Natural killer cell (primary cell): ENCODE measurements around the gene GJB2. TPM values are rescaled to one million over a fixed set of nuclear protein-coding genes. Genes with fewer than 3 reads are reported as not detected.

ENCODE experiments used
- ATAC-seq, 3 donors: fragments of 150-1000 bp in 2 of 3; fragments of 200-7000 bp in 1 of 3; cut with Tn5 transposase; 1 replicate in 1 of 3; 2 replicates in 2 of 3; pipeline ENCODE4 v1.10.0; 2021; ENCODE audit warnings: mild to moderate bottlenecking in 2 of 3, moderate library complexity in 2 of 3
- DNase-seq, 2 donors: peaks; one replicate each; pipeline versions ENCODE4 v3.0.0 to v3.0.0-alpha.2; 2013 to 2021; ENCODE audit warnings: mixed read lengths in 1 of 2
- H3K27ac ChIP-seq: one replicate; pipeline ENCODE4 v1.5.1; 2013; ENCODE audit warnings: mild to moderate bottlenecking, low read length
- H3K27me3 ChIP-seq: one replicate; pipeline ENCODE4 v1.6.1; 2013; ENCODE audit warnings: low read length; ENCODE audit not compliant: control insufficient read depth, insufficient read depth
- H3K36me3 ChIP-seq: one replicate; pipeline ENCODE4 v1.6.1; 2013; ENCODE audit warnings: low read length; ENCODE audit not compliant: control insufficient read depth, insufficient read depth
- H3K4me1 ChIP-seq: one replicate; pipeline ENCODE4 v1.6.1; 2013; ENCODE audit warnings: low read length; ENCODE audit not compliant: control insufficient read depth, insufficient read depth
- H3K4me3 ChIP-seq: one replicate; pipeline ENCODE4 v1.5.1; 2013; ENCODE audit warnings: low read length
- H3K9me3 ChIP-seq: one replicate; pipeline ENCODE4 v1.6.1; 2013; ENCODE audit warnings: low read length; ENCODE audit not compliant: control insufficient read depth, insufficient read depth
- H3K27ac Mint-ChIP-seq, 2 donors: one replicate each; pipeline ENCODE4 v1.8.0; 2022; ENCODE audit warnings: mild to moderate bottlenecking in 2 of 2, mixed read lengths in 2 of 2, moderate library complexity in 1 of 2
- H3K27me3 Mint-ChIP-seq, 2 donors: one replicate each; pipeline ENCODE4 v1.8.0; 2022; ENCODE audit warnings: low read depth in 2 of 2, mixed read lengths in 2 of 2
- H3K36me3 Mint-ChIP-seq: one replicate; pipeline ENCODE4 v1.8.0; 2022; ENCODE audit warnings: mixed read lengths
- H3K4me1 Mint-ChIP-seq, 2 donors: one replicate each; pipeline ENCODE4 v1.8.0; 2022; ENCODE audit warnings: mixed read lengths in 2 of 2
- H3K4me3 Mint-ChIP-seq: one replicate; pipeline ENCODE4 v1.8.0; 2022; ENCODE audit warnings: mild to moderate bottlenecking, moderate library complexity, mixed read lengths
- H3K9me3 Mint-ChIP-seq, 2 donors: one replicate each; pipeline ENCODE4 v1.8.0; 2022; ENCODE audit warnings: mixed read lengths in 2 of 2
- WGBS: methylation state at CpG from one replicate; pipeline ENCODE4 v1.1.7; 2013; ENCODE audit warnings: missing lambda C conversion rate; ENCODE audit not compliant: insufficient coverage; 5-methylcytosine and 5-hydroxymethylcytosine counted together
- intact Hi-C: fragments of 100-400 bp; cut with micrococcal nuclease; formaldehyde crosslinking; loops from one replicate; pipeline ENCODE4 v1.14.2; 2022
- total RNA-seq, 4 donors: library from RNA; stranded (reverse); fragments of 120-200 nt in 1 of 4; gene quantifications; one replicate each; pipeline versions ENCODE4 v1.2.3 to v1.2.4, GENCODE V29; 2013 to 2022
- TF ChIP-seq, protein P1 (sequence below): fragments of 200-600 bp; IDR thresholded peaks from one replicate; pipeline ENCODE4 v1.8.0; 2022; ENCODE audit warnings: antibody characterized with exemption

Gene GJB2
- total RNA-seq, 3 donors from 2014 or later (not counting 1 experiment from before 2014, with no cell fraction given) = 0.40 TPM; not detected in 2

DNA sequence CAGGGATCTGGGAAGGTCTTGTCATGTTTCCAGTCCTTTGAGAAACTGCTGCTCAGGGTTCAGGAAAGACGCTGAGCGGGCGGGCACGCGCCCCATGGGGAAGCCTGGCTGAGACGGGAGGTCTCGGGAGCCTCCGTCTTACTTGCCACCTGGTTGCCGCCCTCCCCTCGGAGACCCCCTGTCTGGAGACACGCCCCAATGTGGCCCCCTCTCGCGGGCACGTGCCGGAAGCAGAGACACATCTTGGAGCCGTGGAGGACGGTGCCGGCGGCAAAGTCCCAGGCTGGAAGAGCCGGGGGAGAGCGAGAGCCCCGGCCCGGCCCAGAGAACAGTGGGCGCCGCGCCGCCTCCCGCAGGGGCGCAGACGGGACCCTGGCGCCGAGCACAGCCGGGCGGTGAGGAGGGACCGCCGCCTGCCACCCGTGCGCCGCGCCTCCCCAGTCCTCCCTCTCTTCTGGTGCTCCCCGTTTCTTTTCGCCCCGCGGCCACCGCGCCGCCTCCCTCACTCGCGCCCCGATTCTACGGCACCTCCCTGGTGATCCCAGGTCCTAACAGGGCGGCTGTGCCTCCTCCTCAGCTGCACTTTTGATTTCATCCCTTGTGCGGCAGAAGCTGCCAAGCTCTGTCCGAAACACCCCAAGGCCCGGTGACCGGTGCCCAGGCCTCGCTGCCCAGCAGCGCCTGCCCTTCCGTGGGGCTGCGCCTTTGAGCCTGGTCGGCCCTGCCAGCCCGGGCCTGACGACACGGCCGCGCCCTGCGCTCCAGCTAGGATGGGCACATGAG is 15.5 kb downstream of the GJB2 start:
- no peak for ATAC-seq

DNA sequence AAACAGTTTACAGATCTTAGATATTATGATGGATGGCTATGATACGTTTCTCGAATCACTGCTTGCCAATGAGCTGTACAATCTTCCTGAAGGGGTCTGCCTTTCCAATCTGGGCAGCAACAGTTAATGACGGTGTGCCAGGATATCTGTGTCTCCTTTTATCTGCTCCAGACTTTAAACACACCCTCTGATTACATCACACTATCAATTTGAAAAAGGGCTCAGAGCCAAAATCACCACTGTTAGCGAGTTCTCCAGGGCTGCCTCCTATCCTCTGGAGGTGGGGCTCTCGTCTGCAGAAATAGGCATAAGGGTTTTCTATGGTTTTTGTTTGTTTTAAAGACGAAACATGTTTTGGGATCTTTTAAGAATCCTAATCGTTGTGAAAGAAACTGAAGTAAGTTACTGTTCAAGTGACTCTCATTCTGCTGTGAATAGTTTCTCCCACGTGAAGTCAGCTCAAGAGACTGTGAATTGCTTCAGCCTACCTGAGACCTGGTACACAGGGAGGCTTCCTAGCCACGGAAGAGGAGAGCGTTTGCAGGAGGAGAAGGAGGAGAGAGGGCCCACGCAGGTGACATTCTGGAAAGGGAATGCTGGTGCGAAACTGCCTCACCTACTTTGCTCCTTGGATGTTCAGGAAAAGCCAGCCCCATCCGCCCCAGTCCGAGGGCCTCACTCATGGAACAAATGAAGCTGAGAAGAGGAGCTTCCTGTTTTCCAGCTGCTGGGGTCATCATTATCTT is 16.7 kb downstream of the GJB2 start:
- peaks cover 21% of the 10 kb centered on the region for H3K27me3 ChIP-seq
- 84% methylated on average over 14 of the region's 14 CpGs for WGBS
- no peak for DNase-seq
- intact Hi-C loops = no loop called here
- no peak overlapping the region for H3K27ac ChIP-seq
- TF ChIP-seq, protein P1, sequence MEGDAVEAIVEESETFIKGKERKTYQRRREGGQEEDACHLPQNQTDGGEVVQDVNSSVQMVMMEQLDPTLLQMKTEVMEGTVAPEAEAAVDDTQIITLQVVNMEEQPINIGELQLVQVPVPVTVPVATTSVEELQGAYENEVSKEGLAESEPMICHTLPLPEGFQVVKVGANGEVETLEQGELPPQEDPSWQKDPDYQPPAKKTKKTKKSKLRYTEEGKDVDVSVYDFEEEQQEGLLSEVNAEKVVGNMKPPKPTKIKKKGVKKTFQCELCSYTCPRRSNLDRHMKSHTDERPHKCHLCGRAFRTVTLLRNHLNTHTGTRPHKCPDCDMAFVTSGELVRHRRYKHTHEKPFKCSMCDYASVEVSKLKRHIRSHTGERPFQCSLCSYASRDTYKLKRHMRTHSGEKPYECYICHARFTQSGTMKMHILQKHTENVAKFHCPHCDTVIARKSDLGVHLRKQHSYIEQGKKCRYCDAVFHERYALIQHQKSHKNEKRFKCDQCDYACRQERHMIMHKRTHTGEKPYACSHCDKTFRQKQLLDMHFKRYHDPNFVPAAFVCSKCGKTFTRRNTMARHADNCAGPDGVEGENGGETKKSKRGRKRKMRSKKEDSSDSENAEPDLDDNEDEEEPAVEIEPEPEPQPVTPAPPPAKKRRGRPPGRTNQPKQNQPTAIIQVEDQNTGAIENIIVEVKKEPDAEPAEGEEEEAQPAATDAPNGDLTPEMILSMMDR = no peak
- H3K4me1 Mint-ChIP-seq = peaks cover 0 to 6% of the 10 kb centered on the region in 2 donors
- no peak overlapping the region for H3K4me3 ChIP-seq
- H3K27me3 Mint-ChIP-seq = peaks cover 69 to 80% of the 10 kb centered on the region in 2 donors
- H3K9me3 Mint-ChIP-seq = no peaks in the 10 kb centered on the region
- no peaks in the 10 kb centered on the region for H3K36me3 ChIP-seq
- peaks cover 3% of the 10 kb centered on the region for H3K4me1 ChIP-seq
- H3K36me3 Mint-ChIP-seq = no peaks in the 10 kb centered on the region
- no peak overlapping the region for H3K27ac Mint-ChIP-seq
- H3K9me3 ChIP-seq = no peaks in the 10 kb centered on the region
- no peak overlapping the region for H3K4me3 Mint-ChIP-seq
- no peak for ATAC-seq

More for the DNA sequence above, 15.5 kb downstream of the GJB2 start:
- Mint-ChIP-seq H3K4me3 (no peak overlapping the region), H3K27me3 (peaks cover 59 to 68% of the 10 kb centered on the region in 2 donors), H3K9me3 (no peaks in the 10 kb centered on the region), H3K27ac (no peak overlapping the region), H3K4me1 (peaks cover 0 to 6% of the 10 kb centered on the region in 2 donors), H3K36me3 (no peaks in the 10 kb centered on the region)
- no peak overlapping the region for H3K4me3 ChIP-seq
- H3K36me3 ChIP-seq = no peaks in the 10 kb centered on the region
- no peak overlapping the region for H3K27ac ChIP-seq
- peaks cover 25% of the 10 kb centered on the region for H3K27me3 ChIP-seq
- H3K4me1 ChIP-seq = peaks cover 3% of the 10 kb centered on the region
- 41% methylated on average over 67 of the region's 67 CpGs for WGBS
- no peak for DNase-seq
- intact Hi-C loops = no loop called here
- TF ChIP-seq, protein P1 = no peak
- H3K9me3 ChIP-seq = no peaks in the 10 kb centered on the region

DNA sequence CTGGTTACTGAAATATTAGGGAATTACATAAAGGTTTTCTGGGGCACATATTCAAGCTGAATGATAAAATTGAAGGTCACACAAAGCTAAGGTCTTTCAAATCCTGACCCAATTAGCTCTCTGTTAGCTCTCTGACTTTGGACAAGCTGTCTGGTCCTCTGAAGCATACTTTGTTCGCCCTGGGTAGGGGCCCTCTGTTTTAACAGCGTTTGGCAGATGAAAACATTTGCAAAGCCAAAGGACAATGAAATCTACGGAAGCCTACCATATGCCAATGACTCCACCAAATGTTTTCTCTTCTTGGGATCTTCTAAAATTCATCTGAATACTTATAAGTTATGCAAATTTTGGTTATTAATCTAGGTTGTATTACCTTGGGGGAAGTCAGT is 17.3 kb downstream of the GJB2 start:
- H3K4me1 Mint-ChIP-seq = peaks cover 0 to 6% of the 10 kb centered on the region in 2 donors
- H3K27ac Mint-ChIP-seq = no peak overlapping the region
- H3K9me3 Mint-ChIP-seq = no peaks in the 10 kb centered on the region
- no peak for DNase-seq
- TF ChIP-seq, protein P1 = no peak
- H3K27me3 ChIP-seq = peaks cover 21% of the 10 kb centered on the region
- peaks cover 70 to 76% of the 10 kb centered on the region in 2 donors for H3K27me3 Mint-ChIP-seq
- no peak for ATAC-seq
- no peak overlapping the region for H3K4me3 ChIP-seq
- whole genome bisulfite sequencing = 94% methylated on average over 2 of the region's 3 CpGs
- intact Hi-C loops = no loop called here
- no peak overlapping the region for H3K27ac ChIP-seq
- no peaks in the 10 kb centered on the region for H3K9me3 ChIP-seq
- H3K36me3 Mint-ChIP-seq = no peaks in the 10 kb centered on the region
- H3K4me1 ChIP-seq = peaks cover 3% of the 10 kb centered on the region
- H3K36me3 ChIP-seq = no peaks in the 10 kb centered on the region
- H3K4me3 Mint-ChIP-seq = no peak overlapping the region
